C4-2B (cell line): ENCODE data around the gene RASGEF1C.

Experiments used
- H3K27ac ChIP-seq: fragments of 450-650 bp; 2 replicates; pipeline ENCODE4 v1.5.1; 2017
- ZFX ChIP-seq: fragments of 450-650 bp; IDR thresholded peaks from 2 replicates; pipeline ENCODE4 v1.6.1; 2017
- TF ChIP-seq, protein P1 (sequence below): fragments of 450-650 bp; conservative IDR thresholded peaks from 2 replicates; pipeline ENCODE4 v1.5.1; 2017; ENCODE audit warnings: mild to moderate bottlenecking

RASGEF1C gene

DNA sequence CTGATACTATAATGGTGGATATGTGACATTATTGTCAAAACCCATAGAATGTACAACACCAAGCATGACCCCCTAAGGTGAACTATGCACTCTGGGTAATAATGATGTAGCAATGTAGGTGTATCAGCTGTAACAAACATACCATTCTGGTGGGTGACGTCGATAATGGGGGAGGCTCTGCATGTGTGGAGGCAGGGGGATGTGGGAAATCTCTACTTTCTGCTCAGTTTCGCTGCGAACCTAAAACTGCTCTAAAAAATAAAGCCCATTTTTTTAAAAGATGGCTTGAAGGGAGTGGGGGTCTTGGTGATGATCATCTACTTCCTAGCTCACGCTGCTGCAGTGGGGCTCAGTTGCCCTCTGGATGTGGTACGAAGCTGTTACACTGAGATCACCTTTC is 51.1 kb downstream of the RASGEF1C start:
- no peak overlapping the region for H3K27ac ChIP-seq
- TF ChIP-seq, protein P1, sequence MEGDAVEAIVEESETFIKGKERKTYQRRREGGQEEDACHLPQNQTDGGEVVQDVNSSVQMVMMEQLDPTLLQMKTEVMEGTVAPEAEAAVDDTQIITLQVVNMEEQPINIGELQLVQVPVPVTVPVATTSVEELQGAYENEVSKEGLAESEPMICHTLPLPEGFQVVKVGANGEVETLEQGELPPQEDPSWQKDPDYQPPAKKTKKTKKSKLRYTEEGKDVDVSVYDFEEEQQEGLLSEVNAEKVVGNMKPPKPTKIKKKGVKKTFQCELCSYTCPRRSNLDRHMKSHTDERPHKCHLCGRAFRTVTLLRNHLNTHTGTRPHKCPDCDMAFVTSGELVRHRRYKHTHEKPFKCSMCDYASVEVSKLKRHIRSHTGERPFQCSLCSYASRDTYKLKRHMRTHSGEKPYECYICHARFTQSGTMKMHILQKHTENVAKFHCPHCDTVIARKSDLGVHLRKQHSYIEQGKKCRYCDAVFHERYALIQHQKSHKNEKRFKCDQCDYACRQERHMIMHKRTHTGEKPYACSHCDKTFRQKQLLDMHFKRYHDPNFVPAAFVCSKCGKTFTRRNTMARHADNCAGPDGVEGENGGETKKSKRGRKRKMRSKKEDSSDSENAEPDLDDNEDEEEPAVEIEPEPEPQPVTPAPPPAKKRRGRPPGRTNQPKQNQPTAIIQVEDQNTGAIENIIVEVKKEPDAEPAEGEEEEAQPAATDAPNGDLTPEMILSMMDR: no peak
- no peak for TF ChIP-seq ZFX

DNA sequence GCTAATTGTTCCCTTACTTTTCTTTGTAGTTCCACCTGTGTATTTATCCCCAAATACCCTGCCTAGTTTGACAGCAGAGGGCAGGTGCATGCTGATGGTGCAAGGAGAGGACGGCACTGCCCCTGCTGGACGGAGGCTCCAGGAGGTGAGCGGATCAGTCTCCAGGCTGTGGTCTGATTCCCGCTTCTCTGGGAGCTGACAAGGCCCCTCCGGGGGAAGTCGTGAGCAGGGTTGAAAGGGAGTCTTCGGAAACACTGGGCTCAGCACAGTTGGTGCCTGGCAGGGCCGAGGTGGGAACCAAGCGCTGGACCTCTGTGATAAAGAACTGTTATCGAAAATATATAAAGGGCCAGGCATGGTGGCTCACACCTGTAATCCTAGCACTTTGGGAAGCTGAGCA is 52.9 kb downstream of the RASGEF1C start:
- TF ChIP-seq, protein P1: no peak; the same call in 1 of the 2 replicates
- TF ChIP-seq ZFX: no peak
- H3K27ac ChIP-seq: no peak overlapping the region

DNA sequence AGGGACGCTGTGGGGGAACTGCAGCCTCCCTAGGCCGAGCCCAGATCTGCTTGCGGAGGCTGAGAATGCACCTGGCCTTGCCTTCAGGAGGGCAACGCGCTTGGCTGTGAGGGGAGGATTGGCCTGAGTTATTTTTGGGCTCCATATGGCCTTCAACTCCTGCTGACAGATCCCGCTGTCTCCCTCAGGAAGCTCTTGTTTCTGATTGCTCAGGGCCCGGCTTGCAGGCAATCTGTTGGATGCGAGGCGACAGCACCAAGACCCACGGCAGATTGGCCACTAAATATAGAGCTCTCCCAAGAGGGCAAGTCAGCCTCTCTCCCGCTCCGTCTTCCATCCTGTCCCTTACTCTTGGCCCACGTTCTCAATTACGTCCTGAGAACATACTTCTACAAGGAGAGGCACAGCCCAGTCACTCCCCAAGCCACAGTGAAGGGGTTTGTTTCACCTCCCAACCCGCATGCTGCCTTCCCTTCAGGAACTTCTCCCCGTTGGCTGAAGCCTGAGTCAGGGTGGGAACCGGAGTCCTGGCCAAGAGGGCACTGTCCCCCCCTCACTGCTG is 53.6 kb downstream of the RASGEF1C start:
- TF ChIP-seq ZFX: no peak
- TF ChIP-seq, protein P1: no peak
- no peak overlapping the region for H3K27ac ChIP-seq

DNA sequence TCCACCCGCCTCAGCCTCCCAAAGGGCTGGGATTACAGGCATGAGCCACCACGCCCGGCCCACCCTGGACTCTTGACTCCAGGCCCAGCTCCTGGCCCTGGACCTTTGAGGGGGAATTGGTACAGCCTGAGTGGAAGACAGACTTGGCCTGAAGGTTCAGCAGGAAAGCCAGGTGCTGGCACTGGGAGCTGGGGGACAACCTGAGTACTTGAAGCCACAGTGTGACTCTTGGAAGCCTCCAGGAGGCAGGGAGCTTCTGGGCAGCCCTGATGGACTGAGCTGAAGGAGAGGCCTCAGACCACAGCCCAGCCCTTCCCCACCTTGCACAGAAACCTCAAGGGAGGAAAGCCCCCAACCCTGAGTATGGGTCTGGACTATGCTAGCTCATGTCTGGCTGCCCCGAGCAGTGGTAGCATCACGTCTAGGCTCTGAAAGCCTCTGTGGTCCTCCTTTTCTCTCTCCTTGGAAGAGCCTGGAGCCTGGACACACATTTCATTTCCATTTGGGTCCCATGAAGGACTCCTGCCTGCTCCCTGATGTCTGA is 54.1 kb downstream of the RASGEF1C start:
- TF ChIP-seq, protein P1: no peak
- TF ChIP-seq ZFX: no peak
- no peak overlapping the region for H3K27ac ChIP-seq

DNA sequence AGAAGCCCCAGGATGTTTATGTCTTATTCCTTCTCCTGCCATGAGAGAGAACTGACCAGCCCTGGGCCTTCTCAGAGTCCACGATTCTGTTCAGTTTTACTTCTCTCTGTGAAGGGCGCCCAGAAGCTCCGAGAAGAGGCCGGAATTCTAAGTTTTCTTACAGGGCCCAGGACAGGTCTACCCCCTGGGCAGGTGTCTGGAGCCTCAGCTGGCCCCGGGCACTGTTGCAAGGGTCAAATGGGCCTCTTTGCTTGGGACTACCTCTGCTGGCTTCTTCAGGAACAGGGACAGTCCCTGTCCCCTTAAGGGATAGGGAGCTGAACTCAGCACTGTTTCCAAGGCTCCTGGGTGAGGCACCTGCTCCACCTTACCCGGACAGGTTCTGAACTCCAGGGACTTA is 55.0 kb downstream of the RASGEF1C start:
- TF ChIP-seq, protein P1: no peak
- TF ChIP-seq ZFX: no peak
- H3K27ac ChIP-seq: no peak overlapping the region

DNA sequence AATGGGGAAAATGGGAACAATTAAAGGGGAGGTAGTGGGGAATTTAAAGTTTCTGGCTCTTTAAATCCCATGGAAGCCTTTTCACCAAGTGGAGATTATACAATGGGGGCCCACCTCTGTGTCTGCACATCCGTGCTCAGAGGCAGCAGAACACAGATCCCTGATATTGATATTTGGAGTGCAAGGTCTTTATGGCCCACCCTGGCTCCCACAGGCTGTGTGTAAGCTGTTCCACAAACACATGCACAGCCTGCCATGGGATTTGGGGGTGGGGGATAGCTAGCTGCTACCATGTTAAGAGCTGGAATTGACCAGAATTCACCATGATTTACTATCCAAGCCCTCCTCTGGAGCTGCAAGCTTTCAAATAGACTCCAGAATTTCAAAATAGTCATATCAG is 55.9 kb downstream of the RASGEF1C start:
- TF ChIP-seq ZFX: no peak
- TF ChIP-seq, protein P1: no peak
- H3K27ac ChIP-seq: no peak overlapping the region

DNA sequence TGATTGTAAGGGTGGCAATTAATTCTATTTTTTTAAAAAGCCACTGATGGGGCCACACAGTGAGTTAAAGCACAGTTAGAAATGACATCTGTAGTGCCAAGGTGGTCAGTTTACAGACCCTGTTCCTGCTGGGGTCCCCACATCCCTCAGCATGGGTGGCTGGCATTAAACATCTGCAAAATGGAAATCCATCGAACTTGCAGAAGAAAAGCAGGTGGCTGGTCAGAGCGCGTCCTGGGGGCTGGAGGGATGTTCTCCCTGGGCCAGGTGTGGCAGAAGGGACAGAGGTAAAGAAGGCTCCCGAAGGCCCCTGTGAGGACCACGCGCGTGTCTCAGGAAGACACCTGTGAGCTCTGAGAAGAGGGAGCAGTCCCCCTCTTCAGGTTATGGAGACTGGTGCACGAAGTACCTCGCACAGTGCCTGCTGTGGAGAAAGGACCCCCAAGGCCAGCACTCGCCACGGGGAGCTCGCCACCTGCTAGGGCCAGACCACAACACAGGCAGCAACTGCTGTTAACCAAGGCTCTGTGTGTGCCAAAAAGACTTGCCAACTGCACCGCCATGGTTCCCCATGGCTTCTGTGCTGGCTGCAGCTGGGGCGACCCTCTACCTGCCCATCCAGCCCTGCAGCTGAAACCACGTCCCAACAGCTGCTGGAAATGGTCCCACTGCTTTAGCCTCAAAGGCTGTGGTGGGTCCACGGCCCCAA is 65.2 kb downstream of the RASGEF1C start:
- TF ChIP-seq, protein P1: no peak
- TF ChIP-seq ZFX: no peak
- H3K27ac ChIP-seq: no peak overlapping the region
